ENCODE results near the gene NSG1.

- no peak for TF ChIP-seq CTCF (IDR thresholded peaks at IDR 0.05 in 4 of 5, conservative IDR thresholded peaks at IDR 0.05 in 1 of 5)
- no peak for TF ChIP-seq POLR2A (IDR thresholded peaks at IDR 0.05)
Measured at GRCh38 chr4:4341861-4342650, 44.8 kb upstream of the NSG1 start.

All from gastrocnemius medialis (tissue), 4 donors.